Neural progenitor cell (in vitro differentiated cells): ENCODE measurements around the gene FXYD5.

Experiments used
- CTCF ChIP-seq: fragments of 200-600 bp; sonication (generic); IDR thresholded peaks from 2 replicates; pipeline ENCODE4 v1.5.1; 2017; ENCODE audit warnings: antibody characterized with exemption, mild to moderate bottlenecking
- EZH2 ChIP-seq: fragments of 200-600 bp; sonication (generic); IDR thresholded peaks from 2 replicates; pipeline ENCODE4 v1.6.1; 2017; ENCODE audit warnings: antibody characterized with exemption, mild to moderate bottlenecking, moderate library complexity

GRCh38 chr19:35178701-35179100, 24.2 kb downstream of the FXYD5 start:
- TF ChIP-seq EZH2 (no peak), CTCF (no peak)
